Central memory CD8-positive, alpha-beta T cell (primary cell): ENCODE results near the gene SRA1.

Experiments
- ATAC-seq: fragments of 150-1000 bp; cut with Tn5 transposase; replicated peaks from 2 replicates; pipeline ENCODE4 v1.10.0; 2022; ENCODE audit warnings: mild to moderate bottlenecking, moderate FRiP score, moderate number of reproducible peaks; ENCODE audit not compliant: poor library complexity, severe bottlenecking; ENCODE audit errors: extremely low read depth
- DNase-seq, 2 donors: peaks; one replicate each; pipeline ENCODE4 v3.0.0; 2021; ENCODE audit warnings: low spot score in 2 of 2
- H3K27ac Mint-ChIP-seq: one replicate; pipeline ENCODE4 v1.8.0; 2022; ENCODE audit warnings: low read depth, mild to moderate bottlenecking, moderate library complexity, mixed read lengths
- H3K27me3 Mint-ChIP-seq: one replicate; pipeline ENCODE4 v1.8.0; 2022; ENCODE audit warnings: mixed read lengths
- H3K36me3 Mint-ChIP-seq: one replicate; pipeline ENCODE4 v1.8.0; 2022; ENCODE audit warnings: mild to moderate bottlenecking, moderate library complexity, mixed read lengths; ENCODE audit not compliant: insufficient read depth
- H3K4me1 Mint-ChIP-seq: one replicate; pipeline ENCODE4 v1.8.0; 2022; ENCODE audit warnings: mixed read lengths
- H3K4me3 Mint-ChIP-seq: one replicate; pipeline ENCODE4 v1.8.0; 2022; ENCODE audit warnings: mild to moderate bottlenecking, moderate library complexity, mixed read lengths
- H3K9me3 Mint-ChIP-seq: one replicate; pipeline ENCODE4 v1.8.0; 2022; ENCODE audit warnings: mixed read lengths

The SRA1 gene

DNA sequence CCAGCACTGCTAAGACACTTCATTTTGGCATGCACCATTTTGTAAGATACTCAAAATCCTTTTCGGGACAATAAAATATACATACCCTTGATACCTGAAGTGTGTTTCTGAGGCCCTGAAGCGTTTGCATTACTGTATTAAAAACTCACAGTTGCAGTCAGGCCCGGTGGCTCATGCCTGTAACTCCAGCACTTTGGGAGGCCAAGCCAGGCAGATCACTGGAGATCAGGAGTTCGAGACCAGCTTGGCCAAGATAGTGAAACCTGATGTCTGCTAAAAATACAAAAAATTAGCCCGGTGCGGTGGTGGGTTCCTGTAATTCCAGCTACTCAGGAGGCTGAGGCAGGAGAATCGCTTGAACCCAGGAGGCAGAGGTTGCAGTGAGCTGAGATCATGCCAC is 12.3 kb downstream of the SRA1 start:
- Mint-ChIP-seq H3K27me3 (no peaks in the 10 kb centered on the region), H3K4me3 (no peak overlapping the region), H3K27ac (no peak overlapping the region), H3K9me3 (no peaks in the 10 kb centered on the region), H3K36me3 (peaks cover 28% of the 10 kb centered on the region), H3K4me1 (peaks cover 22% of the 10 kb centered on the region)
- DNase-seq: no peak
- no peak for ATAC-seq

DNA sequence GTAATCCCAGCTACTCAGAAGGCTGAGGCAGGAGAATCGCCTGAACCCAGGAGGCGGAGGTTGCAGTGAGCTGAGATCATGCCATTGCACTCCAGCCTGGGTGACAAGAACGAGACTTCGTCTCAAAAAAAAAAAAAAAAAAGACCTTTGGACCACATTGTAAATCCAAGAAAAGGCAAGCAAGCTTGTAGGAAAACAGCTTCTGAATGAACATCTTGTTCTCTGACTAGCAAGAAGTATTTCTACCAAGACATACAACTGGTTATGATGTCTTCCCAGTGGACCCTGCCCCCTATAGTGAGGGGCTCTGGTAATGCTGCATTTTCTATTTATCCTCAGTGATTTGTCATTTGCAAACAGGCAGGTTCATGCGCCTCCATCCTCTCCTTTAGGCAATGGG is 14.3 kb downstream of the SRA1 start:
- H3K4me1 Mint-ChIP-seq: peaks cover 3% of the 10 kb centered on the region
- H3K27me3 Mint-ChIP-seq: no peaks in the 10 kb centered on the region
- DNase-seq (no peak), ATAC-seq (no peak)
- peaks cover 32% of the 10 kb centered on the region for H3K36me3 Mint-ChIP-seq
- H3K27ac Mint-ChIP-seq: no peak overlapping the region
- H3K4me3 Mint-ChIP-seq: no peak overlapping the region
- no peaks in the 10 kb centered on the region for H3K9me3 Mint-ChIP-seq

DNA sequence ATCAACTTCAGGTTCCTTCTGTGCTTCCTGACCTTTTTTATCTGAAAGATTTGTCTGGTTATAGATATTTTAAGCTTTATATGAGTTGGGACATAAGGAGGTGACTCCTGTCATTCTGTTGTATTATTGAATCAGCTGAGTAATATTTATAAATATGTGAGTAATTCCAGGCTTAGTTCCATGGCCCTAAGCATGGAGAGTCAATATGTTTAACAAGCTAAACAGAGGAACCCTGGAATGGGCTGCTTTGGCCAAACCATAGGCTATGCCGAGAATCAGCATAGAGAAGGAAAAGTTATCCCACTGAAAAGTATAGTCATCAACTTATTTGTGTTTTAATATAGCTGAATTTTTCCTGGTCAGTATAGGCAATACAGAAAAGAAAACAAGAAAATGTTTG is 17.0 kb downstream of the SRA1 start:
- no peak overlapping the region for H3K27ac Mint-ChIP-seq
- H3K9me3 Mint-ChIP-seq: no peaks in the 10 kb centered on the region
- H3K4me1 Mint-ChIP-seq: no peaks in the 10 kb centered on the region
- no peak for DNase-seq
- ATAC-seq: no peak
- H3K36me3 Mint-ChIP-seq: peaks cover 26% of the 10 kb centered on the region
- H3K4me3 Mint-ChIP-seq: no peak overlapping the region
- H3K27me3 Mint-ChIP-seq: no peaks in the 10 kb centered on the region

DNA sequence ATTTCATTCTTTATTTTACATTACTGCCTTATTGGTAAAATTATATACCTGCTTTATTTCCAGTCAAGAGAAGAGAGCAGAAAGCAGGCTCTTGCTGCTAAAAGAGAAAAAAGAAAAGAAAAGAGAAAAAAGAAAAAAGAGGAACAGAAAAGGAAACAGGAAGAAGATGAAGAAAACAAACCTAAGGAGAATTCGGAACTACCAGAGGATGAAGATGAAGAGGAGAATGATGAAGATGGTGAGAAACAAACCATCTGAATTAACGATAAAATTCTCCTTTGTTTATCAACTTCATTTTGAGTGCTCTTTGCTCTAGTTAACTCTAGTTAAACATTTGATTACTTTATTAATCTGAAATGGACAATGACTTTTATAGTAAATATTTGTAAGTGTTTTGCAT is 33.3 kb downstream of the SRA1 start:
- Mint-ChIP-seq H3K36me3 (peaks cover 51% of the 10 kb centered on the region), H3K4me3 (no peak overlapping the region), H3K4me1 (peaks cover 6% of the 10 kb centered on the region), H3K27me3 (no peaks in the 10 kb centered on the region), H3K27ac (no peak overlapping the region), H3K9me3 (no peaks in the 10 kb centered on the region)
- no peak for ATAC-seq
- no peak for DNase-seq

DNA sequence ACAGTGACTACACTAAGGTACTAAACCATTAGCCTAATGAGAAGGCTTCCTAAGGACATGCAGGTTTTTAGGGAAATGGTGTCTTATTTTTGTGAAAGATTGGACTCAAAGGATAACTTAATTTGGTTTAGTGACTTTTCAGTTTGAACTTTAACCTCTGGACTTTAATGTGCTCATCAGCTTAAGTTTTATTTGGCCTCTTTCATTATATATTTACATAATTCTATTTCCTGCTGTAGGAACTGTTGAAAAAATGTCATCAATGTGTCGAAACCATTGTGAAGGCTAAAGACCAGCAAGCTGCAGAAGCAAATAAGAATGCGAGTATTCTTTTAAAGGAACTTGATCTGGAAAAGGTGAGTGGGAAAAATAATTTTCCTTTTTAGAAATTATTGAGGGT is 44.1 kb downstream of the SRA1 start:
- H3K36me3 Mint-ChIP-seq: peaks cover 55% of the 10 kb centered on the region
- ATAC-seq (no peak), DNase-seq (no peak)
- H3K4me1 Mint-ChIP-seq: no peaks in the 10 kb centered on the region
- no peak overlapping the region for H3K27ac Mint-ChIP-seq
- H3K4me3 Mint-ChIP-seq: no peak overlapping the region
- H3K27me3 Mint-ChIP-seq: no peaks in the 10 kb centered on the region
- no peaks in the 10 kb centered on the region for H3K9me3 Mint-ChIP-seq

DNA sequence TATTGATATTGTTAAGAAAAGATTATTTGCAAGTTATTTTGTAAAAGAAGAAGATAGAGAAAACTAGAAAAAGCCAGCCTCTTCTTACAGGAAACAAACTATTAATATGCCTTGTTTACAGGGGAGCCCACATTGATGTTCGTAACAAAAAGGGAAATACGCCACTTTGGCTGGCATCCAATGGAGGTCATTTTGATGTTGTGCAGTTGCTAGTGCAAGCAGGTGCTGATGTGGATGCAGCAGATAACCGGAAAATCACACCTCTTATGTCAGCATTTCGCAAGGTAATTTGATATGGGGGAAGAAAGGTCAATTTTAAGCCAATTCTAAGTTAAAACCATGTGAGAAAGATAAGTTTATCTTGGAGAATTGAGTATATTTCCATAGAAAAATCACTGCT is 47.4 kb downstream of the SRA1 start:
- no peak for ATAC-seq
- no peaks in the 10 kb centered on the region for H3K4me1 Mint-ChIP-seq
- no peak overlapping the region for H3K27ac Mint-ChIP-seq
- H3K4me3 Mint-ChIP-seq: no peak overlapping the region
- H3K27me3 Mint-ChIP-seq: no peaks in the 10 kb centered on the region
- H3K9me3 Mint-ChIP-seq: no peaks in the 10 kb centered on the region
- no peak for DNase-seq
- peaks cover 71% of the 10 kb centered on the region for H3K36me3 Mint-ChIP-seq

DNA sequence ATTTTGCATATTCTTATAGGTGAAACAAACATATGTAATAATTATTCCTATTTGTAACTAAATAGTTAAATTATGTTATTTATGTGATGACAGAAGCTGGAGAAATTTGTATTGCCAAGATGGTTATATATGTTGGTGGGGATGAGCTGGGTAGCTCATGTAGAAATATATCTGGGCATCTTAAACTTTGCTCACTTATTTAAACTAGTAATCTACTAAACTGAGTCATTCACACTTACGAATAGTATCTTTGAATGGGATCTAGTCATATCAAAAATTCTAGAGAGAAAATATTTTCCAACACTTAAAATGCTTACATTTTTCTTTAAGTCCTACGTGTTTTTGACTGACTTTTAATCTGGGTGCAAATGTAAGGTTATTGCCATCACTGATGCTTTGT is 54.4 kb downstream of the SRA1 start:
- Mint-ChIP-seq H3K36me3 (peaks cover 35% of the 10 kb centered on the region), H3K27ac (no peak overlapping the region), H3K4me1 (peaks cover 6% of the 10 kb centered on the region), H3K27me3 (no peaks in the 10 kb centered on the region), H3K9me3 (no peaks in the 10 kb centered on the region), H3K4me3 (no peak overlapping the region)
- DNase-seq (no peak), ATAC-seq (no peak)
